ENCODE measurements around the gene ZNF747. TPM values are rescaled to one million over a fixed set of nuclear protein-coding genes. Genes with fewer than 3 reads are reported as not detected.

The ZNF747 gene
- total RNA-seq (10 to 100 TPM in 1 of 2 donors, 1 to 10 TPM in 1; 6.6 to 11.8 TPM), polyA plus RNA-seq (ENCODE audit: insufficient read length in 6 of 6) (1 to 10 TPM; 8.0 to 9.9 (median 9.0) TPM)
- long read RNA-seq, donor 1, partial matches to known transcripts: 0 of 6 reads
- long read RNA-seq, donor 1, other reads (novel, unspliced or antisense): 0 of 6 reads
- long read RNA-seq, donor 2, partial matches to known transcripts: 0 of 6 reads
- long read RNA-seq, donor 2, other reads (novel, unspliced or antisense): 0 of 6 reads
- long read RNA-seq, donor 3, partial matches to known transcripts: 0 of 4 reads
- long read RNA-seq, donor 3, other reads (novel, unspliced or antisense): 0 of 4 reads
- long read RNA-seq, donor 4, partial matches to known transcripts: 0 of 1 reads
- long read RNA-seq, donor 4, other reads (novel, unspliced or antisense): 0 of 1 reads
- long read RNA-seq, donor 5, partial matches to known transcripts: 0 of 5 reads
- long read RNA-seq, donor 5, other reads (novel, unspliced or antisense): 0 of 5 reads
- long read RNA-seq, donor 6: 0 reads
- long read RNA-seq, donor 7: 0 reads
- long read RNA-seq, donor 8, partial matches to known transcripts: 0 of 5 reads
- long read RNA-seq, donor 8, other reads (novel, unspliced or antisense): 0 of 5 reads
- long read RNA-seq, donor 9: 0 reads
- long read RNA-seq, donor 10, partial matches to known transcripts: 0 of 2 reads
- long read RNA-seq, donor 10, other reads (novel, unspliced or antisense): 2 of 2 reads
- long read RNA-seq, donor 11: 0 reads
- long read RNA-seq, donor 12, partial matches to known transcripts: 0 of 1 reads
- long read RNA-seq, donor 12, other reads (novel, unspliced or antisense): 0 of 1 reads

DNA sequence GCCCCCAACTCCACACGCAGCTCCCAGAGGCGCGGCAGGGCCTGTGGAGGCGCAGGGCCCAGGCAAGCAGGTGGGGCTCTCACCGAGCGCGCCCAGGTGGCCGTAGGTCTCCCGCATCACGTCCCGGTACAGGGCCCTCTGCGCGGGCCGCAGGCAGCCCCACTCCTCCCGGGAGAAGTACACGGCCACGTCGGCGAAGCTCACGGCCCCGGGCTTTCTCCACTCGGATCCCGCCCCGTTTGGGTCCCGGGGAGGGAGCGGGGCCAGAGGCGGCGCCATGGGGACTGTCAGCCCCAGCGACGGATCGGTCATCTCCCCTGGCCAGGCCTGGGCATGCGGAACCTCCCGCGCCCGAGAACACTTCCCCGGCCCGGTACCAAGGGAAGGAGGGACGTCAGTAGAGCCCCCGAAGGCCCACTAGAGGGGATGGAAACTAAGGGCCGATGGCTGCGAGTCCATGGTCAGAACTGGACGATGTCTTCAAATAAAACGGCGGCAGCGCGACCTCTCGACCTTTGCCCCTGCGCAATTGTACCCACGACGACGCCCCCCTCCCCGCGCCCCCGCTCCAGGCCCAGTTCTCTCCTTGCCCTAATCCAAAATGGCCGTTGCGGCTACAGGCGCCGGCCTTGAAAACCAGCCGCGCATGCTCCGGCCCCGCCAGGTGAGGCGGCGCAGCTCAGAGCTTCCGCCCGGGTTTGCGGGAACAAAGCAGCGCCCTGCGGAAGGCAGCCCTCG is at the start of gene ZNF747:
ZNF747 (minus strand) TSS at position 491 of the 738 bp plus-strand sequence; CDS start at position 312, 179 bp downstream.
- Histone ChIP-seq H3K9me3 (no peaks in the 10 kb centered on the region), H3K27ac (peak within 1 kb of the TSS; percentile 91 to 94), H3K36me3 (peaks cover 0 to 26% of the 10 kb centered on the region in 2 donors), H3K4me3 (peak within 1 kb of the TSS; percentile 62 to 65), H3K27me3 (no peaks in the 10 kb centered on the region), H3K4me1 (peaks cover 7 to 43% of the 10 kb centered on the region in 2 donors)
- intact Hi-C loops (cut with DNase I): no loop called here
- ATAC-seq (peak; percentile 92), DNase-seq (peak; percentile 90 to 98 (median 94))
- TF ChIP-seq, protein P1, sequence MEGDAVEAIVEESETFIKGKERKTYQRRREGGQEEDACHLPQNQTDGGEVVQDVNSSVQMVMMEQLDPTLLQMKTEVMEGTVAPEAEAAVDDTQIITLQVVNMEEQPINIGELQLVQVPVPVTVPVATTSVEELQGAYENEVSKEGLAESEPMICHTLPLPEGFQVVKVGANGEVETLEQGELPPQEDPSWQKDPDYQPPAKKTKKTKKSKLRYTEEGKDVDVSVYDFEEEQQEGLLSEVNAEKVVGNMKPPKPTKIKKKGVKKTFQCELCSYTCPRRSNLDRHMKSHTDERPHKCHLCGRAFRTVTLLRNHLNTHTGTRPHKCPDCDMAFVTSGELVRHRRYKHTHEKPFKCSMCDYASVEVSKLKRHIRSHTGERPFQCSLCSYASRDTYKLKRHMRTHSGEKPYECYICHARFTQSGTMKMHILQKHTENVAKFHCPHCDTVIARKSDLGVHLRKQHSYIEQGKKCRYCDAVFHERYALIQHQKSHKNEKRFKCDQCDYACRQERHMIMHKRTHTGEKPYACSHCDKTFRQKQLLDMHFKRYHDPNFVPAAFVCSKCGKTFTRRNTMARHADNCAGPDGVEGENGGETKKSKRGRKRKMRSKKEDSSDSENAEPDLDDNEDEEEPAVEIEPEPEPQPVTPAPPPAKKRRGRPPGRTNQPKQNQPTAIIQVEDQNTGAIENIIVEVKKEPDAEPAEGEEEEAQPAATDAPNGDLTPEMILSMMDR (IDR thresholded peaks at IDR 0.05): no peak

DNA sequence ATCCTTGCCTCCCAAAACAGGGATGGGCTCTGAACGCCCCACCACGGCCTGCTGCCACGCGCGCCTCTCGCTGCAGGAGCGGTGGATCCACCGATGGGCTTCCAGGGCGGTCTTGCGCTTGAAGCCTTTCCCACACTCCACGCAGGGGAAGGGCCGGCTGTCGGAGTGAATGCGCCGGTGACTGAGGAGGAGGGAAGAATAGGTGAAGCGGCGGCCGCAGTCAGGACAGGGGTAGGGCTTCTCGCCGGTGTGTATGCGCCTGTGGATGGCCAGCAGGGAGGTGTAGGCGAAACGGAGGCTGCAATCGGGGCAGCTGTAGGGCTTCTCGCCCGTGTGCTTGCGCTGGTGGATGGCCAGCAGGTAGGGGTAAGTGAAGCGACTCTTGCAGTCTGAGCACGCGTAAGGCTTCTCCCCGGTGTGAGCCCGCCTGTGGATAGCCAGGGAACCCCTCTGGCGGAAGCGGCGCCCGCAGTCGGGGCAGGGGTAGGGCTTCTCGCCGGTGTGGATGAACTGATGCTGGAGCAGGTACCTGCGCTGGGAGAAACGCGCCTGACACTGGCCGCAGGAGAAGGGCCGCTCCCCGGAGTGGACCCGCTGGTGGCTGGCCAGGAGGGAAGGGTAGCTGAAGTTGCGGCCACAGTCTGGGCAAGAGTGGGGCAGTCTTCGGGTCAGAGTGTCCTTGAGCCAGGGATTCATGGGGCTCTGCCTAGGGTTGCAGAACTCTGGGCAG is 48.1 kb upstream of the ZNF747 start:
- no peak overlapping the region for H3K27ac ChIP-seq
- TF ChIP-seq, protein P1 (IDR thresholded peaks at IDR 0.05): no peak
- peaks cover 0 to 48% of the 10 kb centered on the region in 2 donors for H3K36me3 ChIP-seq
- no peak for ATAC-seq
- no peak overlapping the region for H3K4me3 ChIP-seq
- H3K9me3 ChIP-seq: no peaks in the 10 kb centered on the region
- H3K4me1 ChIP-seq: peaks cover 3 to 37% of the 10 kb centered on the region in 2 donors
- intact Hi-C loops (cut with DNase I): no loop called here
- DNase-seq: peak in 1 of 4 donors; percentile 77
- no peaks in the 10 kb centered on the region for H3K27me3 ChIP-seq

DNA sequence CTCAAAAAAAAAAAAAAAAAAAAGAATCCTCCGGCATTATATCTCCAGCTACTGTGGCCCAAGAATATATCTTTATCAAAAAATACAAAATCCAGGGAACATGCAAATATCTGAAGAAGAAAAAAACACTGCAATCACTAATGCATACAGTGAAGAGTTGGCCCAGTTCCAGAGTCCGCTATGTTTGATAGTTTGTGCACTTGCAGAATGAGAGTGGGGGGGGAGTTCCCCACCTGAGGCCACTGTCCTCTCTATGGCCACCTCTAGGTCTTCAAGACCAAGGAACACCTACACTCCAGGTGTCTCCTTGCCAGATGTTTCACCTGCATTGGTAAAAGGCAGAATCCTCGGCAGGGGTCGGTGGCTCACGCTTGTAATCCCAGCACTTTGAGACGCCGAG is 46.8 kb upstream of the ZNF747 start:
- Histone ChIP-seq H3K36me3 (peaks cover 0 to 60% of the 10 kb centered on the region in 2 donors), H3K9me3 (no peaks in the 10 kb centered on the region), H3K27ac (no peak overlapping the region), H3K4me3 (no peak overlapping the region), H3K27me3 (no peaks in the 10 kb centered on the region), H3K4me1 (peaks cover 3 to 37% of the 10 kb centered on the region in 2 donors)
- DNase-seq: no peak
- TF ChIP-seq, protein P1 (IDR thresholded peaks at IDR 0.05): no peak
- intact Hi-C loops (cut with DNase I): no loop called here
- no peak for ATAC-seq

DNA sequence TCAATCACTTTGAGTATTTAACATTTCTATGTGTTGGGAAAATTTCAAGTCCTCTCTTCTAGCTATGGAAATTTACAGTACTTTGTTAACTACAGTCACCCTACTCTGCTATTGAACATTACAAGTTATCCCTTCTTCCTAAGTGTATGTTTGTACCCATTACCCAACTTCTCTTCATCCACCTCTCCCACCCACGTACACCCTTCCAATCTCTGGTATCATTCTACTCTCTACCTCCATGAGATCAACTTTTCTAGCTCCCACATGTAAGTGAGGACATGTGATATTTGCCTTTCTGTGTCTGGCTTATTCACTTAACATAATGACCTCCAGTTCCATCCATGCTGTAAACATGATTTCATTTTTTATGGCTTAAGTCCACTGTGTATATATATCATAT is 40.0 kb upstream of the ZNF747 start:
- Histone ChIP-seq H3K27me3 (no peaks in the 10 kb centered on the region), H3K4me1 (peaks cover 5 to 25% of the 10 kb centered on the region in 2 donors), H3K4me3 (no peak overlapping the region), H3K36me3 (peaks cover 0 to 31% of the 10 kb centered on the region in 2 donors), H3K9me3 (no peaks in the 10 kb centered on the region), H3K27ac (no peak overlapping the region)
- ATAC-seq: no peak
- intact Hi-C loops (cut with DNase I): no loop called here
- DNase-seq: no peak
- TF ChIP-seq, protein P1 (IDR thresholded peaks at IDR 0.05): no peak
